CD4-positive, alpha-beta T cell treated with Interferon alpha-2 for 1 hour (primary cell): ENCODE results near the gene ACSL1.
"Not testable (repeated sequence)": the region's sequence is repeated elsewhere in the genome, so short reads cannot be mapped to it uniquely, and the experiment has no call there.

Experiments
- DNase-seq, 2 donors: peaks; one replicate each; pipeline ENCODE4 v3.0.0-alpha.2; 2020 to 2022

Gene ACSL1

GRCh38 chr4:184785813-184786212 lies 40.0 kb downstream of the ACSL1 start:
- DNase-seq = no peak

GRCh38 chr4:184784628-184785257 lies 41.0 kb downstream of the ACSL1 start:
- DNase-seq = no peak

GRCh38 chr4:184782731-184783373 lies 42.9 kb downstream of the ACSL1 start:
- DNase-seq = no peak

GRCh38 chr4:184779160-184779559 lies 46.6 kb downstream of the ACSL1 start:
- DNase-seq = not testable (repeated sequence)

GRCh38 chr4:184778325-184778724 lies 47.4 kb downstream of the ACSL1 start:
- no peak for DNase-seq

- DNase-seq = no peak
Observed at GRCh38 chr4:184776821-184777220, 48.9 kb downstream of the ACSL1 start.

GRCh38 chr4:184775854-184776555 lies 49.8 kb downstream of the ACSL1 start:
- DNase-seq = no peak

GRCh38 chr4:184774152-184774551 lies 51.6 kb downstream of the ACSL1 start:
- no peak for DNase-seq

GRCh38 chr4:184771416-184771815 lies 54.4 kb downstream of the ACSL1 start:
- no peak for DNase-seq

- DNase-seq = no peak
Observed at GRCh38 chr4:184769141-184769765, 56.5 kb downstream of the ACSL1 start.

GRCh38 chr4:184768296-184768695 lies 57.5 kb downstream of the ACSL1 start:
- DNase-seq = no peak

- DNase-seq = no peak
Observed at GRCh38 chr4:184766446-184766845, 59.3 kb downstream of the ACSL1 start.

- DNase-seq = no peak
Observed at GRCh38 chr4:184765473-184766340, 60.1 kb downstream of the ACSL1 start.

- DNase-seq = no peak
Observed at GRCh38 chr4:184764601-184765000, 61.2 kb downstream of the ACSL1 start.

- DNase-seq = no peak
Observed at GRCh38 chr4:184763150-184763780, 62.5 kb downstream of the ACSL1 start.

GRCh38 chr4:184762100-184762499 lies 63.7 kb downstream of the ACSL1 start:
- DNase-seq = peak; percentile 29 to 74

- DNase-seq = no peak
Observed at GRCh38 chr4:184760681-184761080, 65.1 kb downstream of the ACSL1 start.

GRCh38 chr4:184757810-184758209 lies 68.0 kb downstream of the ACSL1 start:
- no peak for DNase-seq

- no peak for DNase-seq
Observed at GRCh38 chr4:184756399-184756798, 69.4 kb downstream of the ACSL1 start.

- DNase-seq = no peak
Observed at GRCh38 chr4:184755278-184755677, 70.5 kb downstream of the ACSL1 start.

- DNase-seq = no peak
Observed at GRCh38 chr4:184752496-184753275, 73.1 kb downstream of the ACSL1 start.
